ENCODE measurements around the gene IFITM10.

DNA sequence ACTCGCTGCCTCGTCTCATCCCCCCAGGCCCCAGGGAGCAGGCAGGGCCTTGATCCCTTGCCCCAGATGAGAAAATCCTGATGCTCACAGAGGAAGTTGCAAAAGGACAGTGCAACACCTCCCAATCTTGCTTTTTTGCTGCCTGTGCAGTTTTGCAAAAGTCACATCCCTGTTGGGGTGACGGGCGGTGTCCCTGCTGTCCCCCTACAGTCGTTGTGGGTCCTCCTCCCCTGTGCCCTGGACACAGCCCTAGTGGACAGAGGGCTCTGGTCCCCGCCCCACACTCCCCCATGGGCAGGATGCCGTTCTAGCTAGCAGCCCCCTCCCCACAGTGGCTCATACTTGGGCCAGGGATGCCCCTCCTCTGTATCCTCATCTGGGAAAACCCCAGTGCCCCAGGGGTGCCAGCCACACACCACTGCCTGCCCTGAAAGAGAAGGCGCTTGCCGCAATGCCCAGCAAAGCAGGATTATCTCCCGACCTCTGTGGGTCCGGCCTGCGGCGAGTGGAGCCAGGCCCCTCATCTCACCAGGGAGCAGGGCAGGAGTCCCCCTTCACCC lies 31.7 kb upstream of the IFITM10 start:
- TF ChIP-seq POLR2A (IDR thresholded peaks at IDR 0.05; ENCODE audit: low read length) (no peak), GATA1 (IDR thresholded peaks at IDR 0.05; ENCODE audit: low read depth, low read length) (no peak)
